Endodermal cell (in vitro differentiated cells): ENCODE results near the gene SEMA3D. TPM values are rescaled to one million over a fixed set of nuclear protein-coding genes. Genes with fewer than 3 reads are reported as not detected.

Experiments
- DNase-seq: peaks from one replicate; pipeline ENCODE4 v3.0.0-alpha.2; 2017
- H3K27ac ChIP-seq: 2 replicates; pipeline ENCODE4 v1.5.1; 2013; ENCODE audit warnings: mild to moderate bottlenecking, low read depth, low read length, moderate library complexity
- H3K27me3 ChIP-seq: 2 replicates; pipeline ENCODE4 v1.6.1; 2013; ENCODE audit warnings: mild to moderate bottlenecking, low read length, moderate library complexity; ENCODE audit not compliant: insufficient read depth, control insufficient read depth, poor library complexity, severe bottlenecking
- H3K36me3 ChIP-seq: 2 replicates; pipeline ENCODE4 v1.7.0; 2013; ENCODE audit warnings: mild to moderate bottlenecking, low read length, moderate library complexity; ENCODE audit not compliant: control insufficient read depth, insufficient read depth
- H3K4me1 ChIP-seq: one replicate; pipeline ENCODE4 v1.7.0; 2013; ENCODE audit warnings: low read length; ENCODE audit not compliant: control insufficient read depth, insufficient read depth
- H3K4me3 ChIP-seq: 2 replicates; pipeline ENCODE4 v1.5.1; 2013; ENCODE audit warnings: mild to moderate bottlenecking, low read length, moderate library complexity
- H3K9ac ChIP-seq: 2 replicates; pipeline ENCODE4 v1.6.1; 2013; ENCODE audit warnings: mild to moderate bottlenecking, low read length, moderate library complexity; ENCODE audit not compliant: poor library complexity, severe bottlenecking; ENCODE audit errors: extremely low read depth
- H3K9me3 ChIP-seq: 2 replicates; pipeline ENCODE4 v1.6.1; 2013; ENCODE audit warnings: mild to moderate bottlenecking, low read length, moderate library complexity; ENCODE audit not compliant: control insufficient read depth
- H3K27ac Mint-ChIP-seq: 2 replicates; pipeline ENCODE4 v1.8.0; 2020; ENCODE audit warnings: mixed read lengths
- H3K27me3 Mint-ChIP-seq: 2 replicates; pipeline ENCODE4 v1.8.0; 2021; ENCODE audit warnings: mild to moderate bottlenecking, mixed read lengths; ENCODE audit not compliant: insufficient read depth
- H3K36me3 Mint-ChIP-seq: 2 replicates; pipeline ENCODE4 v1.8.0; 2020; ENCODE audit warnings: low read depth, mixed read lengths
- H3K4me1 Mint-ChIP-seq: 2 replicates; pipeline ENCODE4 v1.8.0; 2020; ENCODE audit warnings: mixed read lengths
- H3K4me3 Mint-ChIP-seq: 2 replicates; pipeline ENCODE4 v1.8.0; 2020; ENCODE audit warnings: mild to moderate bottlenecking, moderate library complexity, mixed read lengths
- H3K9me3 Mint-ChIP-seq: 2 replicates; pipeline ENCODE4 v1.8.0; 2020; ENCODE audit warnings: mild to moderate bottlenecking, mixed read lengths
- WGBS, 2 experiments: methylation state at CpG; one replicate each; pipeline versions ENCODE4 v1.1.5 to v1.1.7; 2013; ENCODE audit warnings: missing lambda C conversion rate in 2 of 2, mixed read lengths in 1 of 2; ENCODE audit not compliant: insufficient coverage in 1 of 2, insufficient read length in 1 of 2; 5-methylcytosine and 5-hydroxymethylcytosine counted together
- total RNA-seq, 2 donors: library from RNA; stranded (reverse); fragmentation: NEBNext Ultra II Directional in 1 of 2; extraction: Animal tissue kit (Norgen Biotek cat#: 25700) in 1 of 2; gene quantifications; 2 replicates in 1 of 2; 3 replicates in 1 of 2; pipeline ENCODE4 v1.2.1, GENCODE V29; 2021
- TF ChIP-seq, protein P1 (sequence below): fragments of 200-600 bp; sonication (generic); conservative IDR thresholded peaks from 2 replicates; pipeline ENCODE4 v1.5.0; 2021; ENCODE audit warnings: antibody characterized with exemption, mild to moderate bottlenecking

Gene SEMA3D
- total RNA-seq, 2 donors from 2014 or later = 6.5 to 13.9 TPM

DNA sequence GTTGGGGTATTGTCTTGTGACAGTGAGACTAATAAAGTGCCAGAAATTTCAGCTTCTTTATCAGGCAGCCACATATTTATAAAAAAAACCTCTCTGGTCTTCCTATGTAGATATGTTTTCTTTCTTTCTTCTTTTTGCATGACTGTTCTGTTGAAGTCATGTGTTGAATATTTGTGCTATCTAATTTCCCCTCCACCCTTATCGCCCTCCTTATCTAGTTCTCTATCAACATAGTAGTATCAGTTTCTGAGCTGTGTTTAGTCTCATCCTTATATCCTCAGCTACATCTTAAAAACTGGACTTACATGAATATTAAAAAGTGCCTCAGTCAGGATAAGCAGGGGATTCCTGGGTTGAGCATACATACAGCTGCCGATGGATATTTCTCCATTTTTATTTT lies 53.9 kb downstream of the SEMA3D start:
- no peak overlapping the region for H3K9ac ChIP-seq
- WGBS, 2 experiments = 92 to 94% methylated on average over 2 of the region's 2 CpGs

DNA sequence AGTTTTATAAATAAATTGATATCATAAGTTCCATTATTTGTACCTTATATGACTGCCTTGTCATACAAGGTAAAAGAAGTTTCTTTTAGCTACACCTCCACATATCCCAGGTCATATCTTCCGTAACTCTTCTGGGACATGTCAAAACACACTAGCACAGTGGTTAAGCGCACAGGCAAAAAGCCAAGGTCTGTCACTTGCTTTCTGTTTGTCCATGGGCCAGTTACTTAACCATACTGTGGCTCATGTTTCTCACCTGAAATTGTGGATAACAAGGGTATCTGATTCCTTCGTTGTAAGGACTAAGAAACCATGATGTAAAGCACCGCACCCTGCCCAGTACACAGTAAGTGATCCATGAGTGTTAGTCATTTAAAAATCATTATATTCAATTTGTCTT lies 56.2 kb downstream of the SEMA3D start:
- TF ChIP-seq, protein P1, sequence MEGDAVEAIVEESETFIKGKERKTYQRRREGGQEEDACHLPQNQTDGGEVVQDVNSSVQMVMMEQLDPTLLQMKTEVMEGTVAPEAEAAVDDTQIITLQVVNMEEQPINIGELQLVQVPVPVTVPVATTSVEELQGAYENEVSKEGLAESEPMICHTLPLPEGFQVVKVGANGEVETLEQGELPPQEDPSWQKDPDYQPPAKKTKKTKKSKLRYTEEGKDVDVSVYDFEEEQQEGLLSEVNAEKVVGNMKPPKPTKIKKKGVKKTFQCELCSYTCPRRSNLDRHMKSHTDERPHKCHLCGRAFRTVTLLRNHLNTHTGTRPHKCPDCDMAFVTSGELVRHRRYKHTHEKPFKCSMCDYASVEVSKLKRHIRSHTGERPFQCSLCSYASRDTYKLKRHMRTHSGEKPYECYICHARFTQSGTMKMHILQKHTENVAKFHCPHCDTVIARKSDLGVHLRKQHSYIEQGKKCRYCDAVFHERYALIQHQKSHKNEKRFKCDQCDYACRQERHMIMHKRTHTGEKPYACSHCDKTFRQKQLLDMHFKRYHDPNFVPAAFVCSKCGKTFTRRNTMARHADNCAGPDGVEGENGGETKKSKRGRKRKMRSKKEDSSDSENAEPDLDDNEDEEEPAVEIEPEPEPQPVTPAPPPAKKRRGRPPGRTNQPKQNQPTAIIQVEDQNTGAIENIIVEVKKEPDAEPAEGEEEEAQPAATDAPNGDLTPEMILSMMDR = no peak
- H3K36me3 Mint-ChIP-seq = no peaks in the 10 kb centered on the region
- Histone ChIP-seq H3K9ac (no peak overlapping the region), H3K4me3 (no peak overlapping the region), H3K27me3 (no peaks in the 10 kb centered on the region), H3K4me1 (no peaks in the 10 kb centered on the region), H3K36me3 (no peaks in the 10 kb centered on the region), H3K27ac (no peak overlapping the region), H3K9me3 (no peaks in the 10 kb centered on the region)
- no peak overlapping the region for H3K27ac Mint-ChIP-seq
- H3K4me3 Mint-ChIP-seq = no peak overlapping the region
- WGBS, 2 experiments = 96 to 100% methylated on average over 2 to 4 of the region's 4 CpGs
- H3K4me1 Mint-ChIP-seq = no peaks in the 10 kb centered on the region
- no peaks in the 10 kb centered on the region for H3K9me3 Mint-ChIP-seq
- no peak for DNase-seq
- no peaks in the 10 kb centered on the region for H3K27me3 Mint-ChIP-seq

More for the DNA sequence above, 53.9 kb downstream of the SEMA3D start:
- H3K9me3 ChIP-seq = no peaks in the 10 kb centered on the region
- Mint-ChIP-seq H3K27me3 (no peaks in the 10 kb centered on the region), H3K4me3 (no peak overlapping the region), H3K27ac (no peak overlapping the region), H3K9me3 (no peaks in the 10 kb centered on the region), H3K36me3 (no peaks in the 10 kb centered on the region), H3K4me1 (no peaks in the 10 kb centered on the region)
- no peaks in the 10 kb centered on the region for H3K27me3 ChIP-seq
- no peak for DNase-seq
- H3K27ac ChIP-seq = no peak overlapping the region
- H3K36me3 ChIP-seq = no peaks in the 10 kb centered on the region
- TF ChIP-seq, protein P1 = no peak
- H3K4me1 ChIP-seq = no peaks in the 10 kb centered on the region
- H3K4me3 ChIP-seq = no peak overlapping the region

DNA sequence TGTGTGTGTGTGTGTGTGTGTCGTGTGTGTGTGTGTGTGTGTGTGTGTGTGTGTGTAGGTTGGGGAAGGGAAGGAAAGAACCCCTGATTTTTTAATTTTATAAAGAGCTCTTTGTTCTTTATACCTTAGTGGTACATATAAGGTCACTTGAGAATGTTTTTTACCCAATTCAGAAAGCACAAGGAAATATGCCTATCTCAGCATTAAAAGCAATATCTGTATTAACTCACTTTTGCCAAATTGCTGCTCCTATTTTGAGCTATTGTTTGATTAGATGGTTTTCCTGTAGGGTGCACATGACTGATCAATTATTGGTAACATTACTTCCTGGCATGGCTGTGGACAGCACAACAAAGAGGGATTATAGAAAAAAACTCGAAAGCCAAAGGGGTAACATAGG lies 60.5 kb downstream of the SEMA3D start:
- Histone ChIP-seq H3K9ac (no peak overlapping the region), H3K27me3 (no peaks in the 10 kb centered on the region), H3K27ac (no peak overlapping the region), H3K36me3 (no peaks in the 10 kb centered on the region), H3K9me3 (no peaks in the 10 kb centered on the region), H3K4me3 (no peak overlapping the region), H3K4me1 (no peaks in the 10 kb centered on the region)
- TF ChIP-seq, protein P1 = no peak
- Mint-ChIP-seq H3K27me3 (no peaks in the 10 kb centered on the region), H3K27ac (no peak overlapping the region), H3K36me3 (no peaks in the 10 kb centered on the region), H3K4me3 (no peak overlapping the region), H3K9me3 (no peaks in the 10 kb centered on the region), H3K4me1 (no peaks in the 10 kb centered on the region)
- no peak for DNase-seq
- WGBS, 2 experiments = 71% methylated on average over 2 of the region's 2 CpGs; no CpG with 5 or more reads in 1 of the 2 experiments
